ENCODE data around the gene CREB3L1. TPM values are rescaled to one million over a fixed set of nuclear protein-coding genes. Genes with fewer than 3 reads are reported as not detected.

CREB3L1 gene
- total RNA-seq, 2 donors from 2014 or later = 8.8 to 9.9 TPM

DNA sequence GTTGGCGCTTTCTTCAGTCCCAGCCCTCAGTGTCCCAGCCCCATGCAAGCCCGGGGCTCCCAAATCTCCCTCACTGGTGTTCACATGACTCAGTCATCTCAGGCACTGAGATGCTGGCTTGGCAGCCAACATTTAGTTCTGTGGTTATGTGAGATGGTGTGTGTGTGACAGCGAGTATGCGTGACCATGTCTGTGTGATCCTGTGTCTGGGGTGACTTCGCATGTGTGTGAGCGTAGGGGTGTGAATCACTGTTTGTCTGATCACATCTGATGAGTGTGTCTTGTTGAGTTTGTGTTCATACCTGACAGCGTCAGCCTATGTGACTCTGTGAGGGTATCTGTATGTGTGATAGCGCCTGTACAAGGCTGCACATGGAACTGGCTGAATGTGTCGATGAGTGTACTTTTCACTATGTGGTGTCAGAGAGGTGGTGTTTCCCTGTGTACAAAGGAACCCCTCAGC is 16.2 kb downstream of the CREB3L1 start:
- H3K27me3 ChIP-seq (ENCODE audit: control insufficient read depth, insufficient read depth, low read length, poor library complexity, severe bottlenecking) = no peaks in the 10 kb centered on the region
- Mint-ChIP-seq H3K4me3 (no peak overlapping the region), H3K27me3 (ENCODE audit: insufficient read depth) (no peaks in the 10 kb centered on the region), H3K4me1 (peaks cover 39% of the 10 kb centered on the region), H3K36me3 (ENCODE audit: low read depth) (no peaks in the 10 kb centered on the region), H3K27ac (peak overlapping the region; percentile 46), H3K9me3 (no peaks in the 10 kb centered on the region)
- H3K9ac ChIP-seq (ENCODE audit: extremely low read depth, low read length, poor library complexity, severe bottlenecking) = no peak overlapping the region
- TF ChIP-seq, protein P1, sequence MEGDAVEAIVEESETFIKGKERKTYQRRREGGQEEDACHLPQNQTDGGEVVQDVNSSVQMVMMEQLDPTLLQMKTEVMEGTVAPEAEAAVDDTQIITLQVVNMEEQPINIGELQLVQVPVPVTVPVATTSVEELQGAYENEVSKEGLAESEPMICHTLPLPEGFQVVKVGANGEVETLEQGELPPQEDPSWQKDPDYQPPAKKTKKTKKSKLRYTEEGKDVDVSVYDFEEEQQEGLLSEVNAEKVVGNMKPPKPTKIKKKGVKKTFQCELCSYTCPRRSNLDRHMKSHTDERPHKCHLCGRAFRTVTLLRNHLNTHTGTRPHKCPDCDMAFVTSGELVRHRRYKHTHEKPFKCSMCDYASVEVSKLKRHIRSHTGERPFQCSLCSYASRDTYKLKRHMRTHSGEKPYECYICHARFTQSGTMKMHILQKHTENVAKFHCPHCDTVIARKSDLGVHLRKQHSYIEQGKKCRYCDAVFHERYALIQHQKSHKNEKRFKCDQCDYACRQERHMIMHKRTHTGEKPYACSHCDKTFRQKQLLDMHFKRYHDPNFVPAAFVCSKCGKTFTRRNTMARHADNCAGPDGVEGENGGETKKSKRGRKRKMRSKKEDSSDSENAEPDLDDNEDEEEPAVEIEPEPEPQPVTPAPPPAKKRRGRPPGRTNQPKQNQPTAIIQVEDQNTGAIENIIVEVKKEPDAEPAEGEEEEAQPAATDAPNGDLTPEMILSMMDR (conservative IDR thresholded peaks at IDR 0.05) = no peak
- H3K4me3 ChIP-seq (ENCODE audit: low read length) = no peak overlapping the region
- no peaks in the 10 kb centered on the region for H3K36me3 ChIP-seq (ENCODE audit: control insufficient read depth, insufficient read depth, low read length)
- no peaks in the 10 kb centered on the region for H3K9me3 ChIP-seq (ENCODE audit: control insufficient read depth, low read length)
- no peak for DNase-seq
- peaks cover 35% of the 10 kb centered on the region for H3K4me1 ChIP-seq (ENCODE audit: control insufficient read depth, insufficient read depth, low read length)
- no peak overlapping the region for H3K27ac ChIP-seq (ENCODE audit: low read depth, low read length)
- WGBS, 2 experiments (ENCODE audit: insufficient coverage in 1 of 2, insufficient read length in 1 of 2) = 91 to 93% methylated on average over 7 to 9 of the region's 9 CpGs

DNA sequence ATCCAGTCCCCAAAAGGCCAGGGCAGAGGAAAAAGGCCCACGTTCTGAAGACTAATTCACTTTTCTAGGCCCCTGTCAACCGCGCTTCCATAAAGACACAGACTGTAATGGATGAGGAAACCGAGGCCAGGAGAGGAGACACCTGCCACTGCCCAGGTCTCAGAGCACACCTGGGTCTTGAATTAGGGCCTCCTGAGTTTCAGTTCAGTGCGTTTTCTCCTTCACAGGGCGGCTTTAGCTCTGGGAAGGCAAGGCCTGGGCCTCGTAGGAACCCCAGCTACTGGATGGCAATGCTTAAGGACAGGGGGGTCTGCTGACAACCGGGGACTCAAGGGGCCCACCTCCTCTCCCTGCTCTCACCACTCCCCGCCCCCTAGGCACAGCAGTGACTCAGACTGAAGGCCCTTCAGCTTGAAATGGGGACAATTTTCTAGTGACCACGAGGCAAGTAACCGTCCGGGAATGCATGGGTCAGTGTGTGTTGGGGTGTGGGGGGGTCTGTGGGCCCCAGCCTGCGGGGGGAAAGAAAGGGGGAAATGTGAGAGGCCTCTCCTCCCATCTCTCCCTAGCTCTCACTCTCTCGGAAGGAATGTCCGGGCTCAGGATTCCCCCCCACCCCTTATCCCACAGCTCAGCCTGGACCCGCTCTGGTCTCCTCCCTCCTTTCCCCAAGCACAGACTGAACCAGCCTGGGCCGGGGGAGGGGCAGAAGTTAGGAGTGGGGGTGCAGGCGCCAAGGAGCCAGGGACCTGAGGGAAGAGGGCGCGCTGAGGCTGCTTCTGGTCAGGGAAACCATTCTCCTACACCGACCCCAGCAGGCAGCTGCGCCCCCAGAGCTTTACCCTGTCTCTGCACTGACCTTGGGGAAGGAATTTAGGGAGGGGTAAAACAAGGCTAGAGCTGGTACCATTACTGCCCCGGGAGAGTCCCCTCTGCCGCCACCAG is 17.2 kb downstream of the CREB3L1 start:
- Histone ChIP-seq H3K9ac (ENCODE audit: extremely low read depth, low read length, poor library complexity, severe bottlenecking) (peak overlapping the region; percentile 32), H3K27me3 (ENCODE audit: control insufficient read depth, insufficient read depth, low read length, poor library complexity, severe bottlenecking) (no peaks in the 10 kb centered on the region), H3K27ac (ENCODE audit: low read depth, low read length) (peak overlapping the region; percentile 54), H3K4me3 (ENCODE audit: low read length) (peak overlapping the region; percentile 68), H3K9me3 (ENCODE audit: control insufficient read depth, low read length) (no peaks in the 10 kb centered on the region), H3K36me3 (ENCODE audit: control insufficient read depth, insufficient read depth, low read length) (no peaks in the 10 kb centered on the region), H3K4me1 (ENCODE audit: control insufficient read depth, insufficient read depth, low read length) (peaks cover 35% of the 10 kb centered on the region)
- H3K27me3 Mint-ChIP-seq (ENCODE audit: insufficient read depth) = no peaks in the 10 kb centered on the region
- DNase-seq = peak; percentile 92
- peak overlapping the region; percentile 94 for H3K27ac Mint-ChIP-seq
- H3K36me3 Mint-ChIP-seq (ENCODE audit: low read depth) = no peaks in the 10 kb centered on the region
- peaks cover 36% of the 10 kb centered on the region for H3K4me1 Mint-ChIP-seq
- TF ChIP-seq, protein P1 (conservative IDR thresholded peaks at IDR 0.05) = peak; percentile 42
- no peaks in the 10 kb centered on the region for H3K9me3 Mint-ChIP-seq
- H3K4me3 Mint-ChIP-seq = peak overlapping the region; percentile 63
- 51 to 60% methylated on average over 7 to 23 of the region's 24 CpGs for WGBS, 2 experiments (ENCODE audit: insufficient coverage in 1 of 2, insufficient read length in 1 of 2)

DNA sequence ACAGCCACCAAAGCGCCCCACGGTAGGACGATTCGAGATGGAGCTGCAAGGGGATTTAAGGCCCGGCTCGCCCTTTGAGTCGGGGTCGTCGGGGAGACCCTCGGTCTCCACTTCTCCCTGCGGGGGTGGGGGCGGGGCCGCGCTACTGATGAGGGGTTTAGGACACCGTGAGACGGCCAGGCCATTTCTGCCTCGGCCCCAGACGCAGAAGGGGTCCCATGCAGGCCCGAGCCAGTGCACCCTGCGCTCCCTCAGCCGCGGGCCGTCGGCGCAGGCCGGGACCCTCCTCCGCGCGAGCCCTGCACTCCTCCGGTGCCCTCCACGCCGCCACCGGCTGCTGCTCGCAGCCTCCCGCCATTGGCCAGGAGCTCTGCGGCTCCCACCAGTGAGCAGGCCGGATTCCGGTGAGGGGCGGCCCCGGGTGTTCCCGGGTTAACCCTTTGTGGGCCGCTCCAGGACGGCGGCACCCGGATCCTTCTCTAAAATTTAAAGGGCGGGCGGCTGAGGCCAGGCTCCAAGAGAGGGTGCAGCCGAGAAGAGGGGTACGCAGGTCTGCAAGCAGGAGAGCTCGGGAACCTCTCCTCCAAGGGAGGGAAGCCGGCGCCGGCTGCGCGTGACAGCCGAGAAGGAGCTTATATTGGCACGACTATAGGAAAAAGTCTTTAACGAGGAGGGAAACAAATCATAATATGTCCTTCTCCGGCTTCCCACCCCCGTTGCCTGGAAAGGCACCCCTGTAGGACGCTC is 18.0 kb downstream of the CREB3L1 start:
- Mint-ChIP-seq H3K4me3 (peak overlapping the region; percentile 63), H3K9me3 (no peaks in the 10 kb centered on the region), H3K4me1 (peaks cover 27% of the 10 kb centered on the region), H3K27ac (peak overlapping the region; percentile 94), H3K27me3 (ENCODE audit: insufficient read depth) (no peaks in the 10 kb centered on the region), H3K36me3 (ENCODE audit: low read depth) (no peaks in the 10 kb centered on the region)
- Histone ChIP-seq H3K9me3 (ENCODE audit: control insufficient read depth, low read length) (no peaks in the 10 kb centered on the region), H3K4me3 (ENCODE audit: low read length) (peak overlapping the region; percentile 68), H3K27ac (ENCODE audit: low read depth, low read length) (peak overlapping the region; percentile 24), H3K4me1 (ENCODE audit: control insufficient read depth, insufficient read depth, low read length) (peaks cover 28% of the 10 kb centered on the region), H3K27me3 (ENCODE audit: control insufficient read depth, insufficient read depth, low read length, poor library complexity, severe bottlenecking) (no peaks in the 10 kb centered on the region), H3K36me3 (ENCODE audit: control insufficient read depth, insufficient read depth, low read length) (peaks cover 5% of the 10 kb centered on the region), H3K9ac (ENCODE audit: extremely low read depth, low read length, poor library complexity, severe bottlenecking) (peak overlapping the region; percentile 32)
- DNase-seq = peak; percentile 96
- TF ChIP-seq, protein P1 (conservative IDR thresholded peaks at IDR 0.05) = no peak
- 5 to 29% methylated on average over 16 to 61 of the region's 61 CpGs for WGBS, 2 experiments (ENCODE audit: insufficient coverage in 1 of 2, insufficient read length in 1 of 2)

Data from endodermal cell (in vitro differentiated cells).